ENCODE data around the gene SLC19A2. TPM values are rescaled to one million over a fixed set of nuclear protein-coding genes. Genes with fewer than 3 reads are reported as not detected.

SLC19A2 gene
- polyA plus RNA-seq, 1 donor, result 12.1 TPM

GRCh38 chr1:169491845-169492281 lies 6.1 kb upstream of the SLC19A2 start:
- H3K4me1 ChIP-seq (ENCODE audit: control insufficient read depth, insufficient read depth, low read length), result peaks cover 4% of the 10 kb centered on the region
- H3K27me3 ChIP-seq (ENCODE audit: control insufficient read depth, insufficient read depth, low read length), result no peaks in the 10 kb centered on the region
- no peak for DNase-seq
- no peak overlapping the region for H3K27ac ChIP-seq (ENCODE audit: low read length)
- WGBS (ENCODE audit: insufficient coverage, low lambda C conversion rate), result no CpG with 5 or more reads among the region's 3 CpGs
- no peak overlapping the region for H3K4me3 ChIP-seq (ENCODE audit: low read length)
- H3K36me3 ChIP-seq (ENCODE audit: control insufficient read depth, insufficient read depth, low read length), result no peaks in the 10 kb centered on the region
- no peaks in the 10 kb centered on the region for H3K9me3 ChIP-seq (ENCODE audit: control insufficient read depth, low read depth, low read length)

- Histone ChIP-seq H3K36me3 (ENCODE audit: control insufficient read depth, insufficient read depth, low read length) (no peaks in the 10 kb centered on the region), H3K27ac (ENCODE audit: low read length) (no peak overlapping the region), H3K9me3 (ENCODE audit: control insufficient read depth, low read depth, low read length) (no peaks in the 10 kb centered on the region), H3K4me1 (ENCODE audit: control insufficient read depth, insufficient read depth, low read length) (peaks cover 16% of the 10 kb centered on the region), H3K4me3 (ENCODE audit: low read length) (no peak overlapping the region), H3K27me3 (ENCODE audit: control insufficient read depth, insufficient read depth, low read length) (no peaks in the 10 kb centered on the region)
- 100% methylated on average over 1 of the region's 4 CpGs for WGBS (ENCODE audit: insufficient coverage, low lambda C conversion rate)
- no peak for DNase-seq
Observed at GRCh38 chr1:169488157-169488556, 2.4 kb upstream of the SLC19A2 start.

- Histone ChIP-seq H3K4me1 (ENCODE audit: control insufficient read depth, insufficient read depth, low read length) (peaks cover 16% of the 10 kb centered on the region), H3K27ac (ENCODE audit: low read length) (no peak overlapping the region), H3K36me3 (ENCODE audit: control insufficient read depth, insufficient read depth, low read length) (no peaks in the 10 kb centered on the region), H3K27me3 (ENCODE audit: control insufficient read depth, insufficient read depth, low read length) (no peaks in the 10 kb centered on the region), H3K4me3 (ENCODE audit: low read length) (no peak overlapping the region), H3K9me3 (ENCODE audit: control insufficient read depth, low read depth, low read length) (no peaks in the 10 kb centered on the region)
- WGBS (ENCODE audit: insufficient coverage, low lambda C conversion rate), result no CpG with 5 or more reads among the region's 16 CpGs
- no peak for DNase-seq
Observed at GRCh38 chr1:169487561-169487960, 1.8 kb upstream of the SLC19A2 start.

GRCh38 chr1:169487133-169487532 lies 1.4 kb upstream of the SLC19A2 start:
- Histone ChIP-seq H3K4me1 (ENCODE audit: control insufficient read depth, insufficient read depth, low read length) (peaks cover 16% of the 10 kb centered on the region), H3K36me3 (ENCODE audit: control insufficient read depth, insufficient read depth, low read length) (no peaks in the 10 kb centered on the region), H3K27ac (ENCODE audit: low read length) (peak overlapping the region; percentile 82), H3K4me3 (ENCODE audit: low read length) (no peak overlapping the region), H3K27me3 (ENCODE audit: control insufficient read depth, insufficient read depth, low read length) (no peaks in the 10 kb centered on the region), H3K9me3 (ENCODE audit: control insufficient read depth, low read depth, low read length) (no peaks in the 10 kb centered on the region)
- DNase-seq, result peak in 1 of 2 donors; percentile 54
- WGBS (ENCODE audit: insufficient coverage, low lambda C conversion rate), result no CpG with 5 or more reads among the region's 5 CpGs

GRCh38 chr1:169486281-169487051 lies 722 bp upstream of the SLC19A2 start:
- Histone ChIP-seq H3K27ac (ENCODE audit: low read length) (peak overlapping the region; percentile 82), H3K36me3 (ENCODE audit: control insufficient read depth, insufficient read depth, low read length) (no peaks in the 10 kb centered on the region), H3K27me3 (ENCODE audit: control insufficient read depth, insufficient read depth, low read length) (no peaks in the 10 kb centered on the region), H3K4me1 (ENCODE audit: control insufficient read depth, insufficient read depth, low read length) (peaks cover 16% of the 10 kb centered on the region), H3K4me3 (ENCODE audit: low read length) (peak overlapping the region; percentile 80), H3K9me3 (ENCODE audit: control insufficient read depth, low read depth, low read length) (no peaks in the 10 kb centered on the region)
- no peak for DNase-seq
- 12% methylated on average over 6 of the region's 14 CpGs for WGBS (ENCODE audit: insufficient coverage, low lambda C conversion rate)

GRCh38 chr1:169484683-169485430 lies 887 bp downstream of the SLC19A2 start:
- no peaks in the 10 kb centered on the region for H3K36me3 ChIP-seq (ENCODE audit: control insufficient read depth, insufficient read depth, low read length)
- peak; percentile 80 to 89 for DNase-seq
- no peaks in the 10 kb centered on the region for H3K27me3 ChIP-seq (ENCODE audit: control insufficient read depth, insufficient read depth, low read length)
- H3K4me1 ChIP-seq (ENCODE audit: control insufficient read depth, insufficient read depth, low read length), result peaks cover 16% of the 10 kb centered on the region
- H3K4me3 ChIP-seq (ENCODE audit: low read length), result peak overlapping the region; percentile 80
- H3K9me3 ChIP-seq (ENCODE audit: control insufficient read depth, low read depth, low read length), result no peaks in the 10 kb centered on the region
- WGBS (ENCODE audit: insufficient coverage, low lambda C conversion rate), result no CpG with 5 or more reads among the region's 15 CpGs
- H3K27ac ChIP-seq (ENCODE audit: low read length), result peak overlapping the region; percentile 82

GRCh38 chr1:169484101-169484500 lies 1.6 kb downstream of the SLC19A2 start:
- H3K27ac ChIP-seq (ENCODE audit: low read length), result peak overlapping the region; percentile 82
- 80% methylated on average over 1 of the region's 4 CpGs for WGBS (ENCODE audit: insufficient coverage, low lambda C conversion rate)

GRCh38 chr1:169483500-169483966 lies 2.2 kb downstream of the SLC19A2 start:
- Histone ChIP-seq H3K27ac (ENCODE audit: low read length) (peak overlapping the region; percentile 82), H3K4me3 (ENCODE audit: low read length) (peak overlapping the region; percentile 80), H3K9me3 (ENCODE audit: control insufficient read depth, low read depth, low read length) (no peaks in the 10 kb centered on the region), H3K27me3 (ENCODE audit: control insufficient read depth, insufficient read depth, low read length) (no peaks in the 10 kb centered on the region), H3K36me3 (ENCODE audit: control insufficient read depth, insufficient read depth, low read length) (no peaks in the 10 kb centered on the region), H3K4me1 (ENCODE audit: control insufficient read depth, insufficient read depth, low read length) (peaks cover 16% of the 10 kb centered on the region)
- peak; percentile 79 to 90 for DNase-seq
- no CpG with 5 or more reads among the region's 5 CpGs for WGBS (ENCODE audit: insufficient coverage, low lambda C conversion rate)

More at GRCh38 chr1:169484101-169484500, 1.6 kb downstream of the SLC19A2 start:
- Histone ChIP-seq H3K9me3 (ENCODE audit: control insufficient read depth, low read depth, low read length) (no peaks in the 10 kb centered on the region), H3K36me3 (ENCODE audit: control insufficient read depth, insufficient read depth, low read length) (no peaks in the 10 kb centered on the region), H3K4me3 (ENCODE audit: low read length) (peak overlapping the region; percentile 80), H3K27me3 (ENCODE audit: control insufficient read depth, insufficient read depth, low read length) (no peaks in the 10 kb centered on the region), H3K4me1 (ENCODE audit: control insufficient read depth, insufficient read depth, low read length) (peaks cover 16% of the 10 kb centered on the region)
- DNase-seq, result peak in 1 of 2 donors; percentile 51

GRCh38 chr1:169479363-169480066 lies 6.2 kb downstream of the SLC19A2 start:
- Histone ChIP-seq H3K27ac (ENCODE audit: low read length) (no peak overlapping the region), H3K4me1 (ENCODE audit: control insufficient read depth, insufficient read depth, low read length) (peaks cover 4% of the 10 kb centered on the region), H3K9me3 (ENCODE audit: control insufficient read depth, low read depth, low read length) (no peaks in the 10 kb centered on the region), H3K4me3 (ENCODE audit: low read length) (no peak overlapping the region), H3K27me3 (ENCODE audit: control insufficient read depth, insufficient read depth, low read length) (no peaks in the 10 kb centered on the region), H3K36me3 (ENCODE audit: control insufficient read depth, insufficient read depth, low read length) (peaks cover 18% of the 10 kb centered on the region)
- no CpG with 5 or more reads among the region's 1 CpG for WGBS (ENCODE audit: insufficient coverage, low lambda C conversion rate)
- no peak for DNase-seq

GRCh38 chr1:169478094-169478672 lies 7.6 kb downstream of the SLC19A2 start:
- Histone ChIP-seq H3K36me3 (ENCODE audit: control insufficient read depth, insufficient read depth, low read length) (peaks cover 18% of the 10 kb centered on the region), H3K4me3 (ENCODE audit: low read length) (no peak overlapping the region), H3K27ac (ENCODE audit: low read length) (no peak overlapping the region), H3K9me3 (ENCODE audit: control insufficient read depth, low read depth, low read length) (no peaks in the 10 kb centered on the region), H3K4me1 (ENCODE audit: control insufficient read depth, insufficient read depth, low read length) (no peaks in the 10 kb centered on the region), H3K27me3 (ENCODE audit: control insufficient read depth, insufficient read depth, low read length) (no peaks in the 10 kb centered on the region)
- WGBS (ENCODE audit: insufficient coverage, low lambda C conversion rate), result 100% methylated on average over 1 of the region's 5 CpGs
- no peak for DNase-seq

All from large intestine (tissue), 3 donors.